Measurements from ENCODE around the gene RUNX1.

The RUNX1 gene

DNA sequence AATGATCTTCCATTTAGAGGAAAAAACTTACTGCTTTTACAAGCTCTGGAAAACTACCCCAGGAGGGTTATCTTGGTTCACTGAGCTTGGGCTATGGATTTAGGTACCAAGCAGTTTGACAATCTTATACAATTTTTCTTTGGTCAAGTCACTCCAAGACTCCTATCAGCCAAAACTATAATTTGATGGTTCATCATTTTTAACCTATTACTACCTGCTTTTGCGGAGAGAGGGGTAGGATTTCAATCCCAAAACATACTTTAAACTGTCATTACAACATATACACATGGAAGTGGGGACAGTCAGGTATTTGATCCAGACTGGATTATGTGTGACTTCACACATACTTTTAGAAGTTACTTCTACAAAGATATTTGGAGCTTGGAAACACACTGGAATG lies 71.8 kb downstream of the RUNX1 start:
- no peak for TF ChIP-seq GATA2 (IDR thresholded peaks at IDR 0.05; ENCODE audit: low read depth, low read length)
- no peak for TF ChIP-seq GATA3 (IDR thresholded peaks at IDR 0.05; ENCODE audit: low read depth, low read length)

GRCh38 chr21:34974162-34974981 lies 74.7 kb downstream of the RUNX1 start:
- no peak for TF ChIP-seq GATA2 (IDR thresholded peaks at IDR 0.05; ENCODE audit: low read depth, low read length)
- no peak for TF ChIP-seq GATA3 (IDR thresholded peaks at IDR 0.05; ENCODE audit: low read depth, low read length)

GRCh38 chr21:34973685-34974084 lies 75.4 kb downstream of the RUNX1 start:
- TF ChIP-seq GATA3 (IDR thresholded peaks at IDR 0.05; ENCODE audit: low read depth, low read length) (no peak), GATA2 (IDR thresholded peaks at IDR 0.05; ENCODE audit: low read depth, low read length) (no peak)

- no peak for TF ChIP-seq GATA2 (IDR thresholded peaks at IDR 0.05; ENCODE audit: low read depth, low read length)
- TF ChIP-seq GATA3 (IDR thresholded peaks at IDR 0.05; ENCODE audit: low read depth, low read length), result no peak
Measured at GRCh38 chr21:34971656-34972055, 77.4 kb downstream of the RUNX1 start.

- TF ChIP-seq GATA3 (IDR thresholded peaks at IDR 0.05; ENCODE audit: low read depth, low read length), result no peak
- no peak for TF ChIP-seq GATA2 (IDR thresholded peaks at IDR 0.05; ENCODE audit: low read depth, low read length)
Measured at GRCh38 chr21:34970566-34970965, 78.5 kb downstream of the RUNX1 start.

DNA sequence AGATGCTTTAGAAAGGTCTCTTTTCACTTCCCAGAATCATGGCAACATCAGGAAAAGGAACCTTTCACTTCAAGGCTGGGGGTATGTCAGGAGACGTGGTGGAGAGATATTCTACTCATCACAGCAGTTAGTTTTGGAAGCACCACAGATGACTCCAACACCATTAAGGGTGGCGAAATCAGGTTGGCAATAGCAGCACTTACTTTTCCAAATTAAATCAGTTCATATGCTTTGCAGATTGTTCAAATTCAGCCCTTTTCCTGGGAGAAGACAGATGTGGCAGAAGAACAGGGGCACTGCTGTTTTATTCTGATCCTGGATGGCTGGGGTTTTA lies 79.0 kb downstream of the RUNX1 start:
- TF ChIP-seq GATA2 (IDR thresholded peaks at IDR 0.05; ENCODE audit: low read depth, low read length), result no peak
- TF ChIP-seq GATA3 (IDR thresholded peaks at IDR 0.05; ENCODE audit: low read depth, low read length), result no peak

DNA sequence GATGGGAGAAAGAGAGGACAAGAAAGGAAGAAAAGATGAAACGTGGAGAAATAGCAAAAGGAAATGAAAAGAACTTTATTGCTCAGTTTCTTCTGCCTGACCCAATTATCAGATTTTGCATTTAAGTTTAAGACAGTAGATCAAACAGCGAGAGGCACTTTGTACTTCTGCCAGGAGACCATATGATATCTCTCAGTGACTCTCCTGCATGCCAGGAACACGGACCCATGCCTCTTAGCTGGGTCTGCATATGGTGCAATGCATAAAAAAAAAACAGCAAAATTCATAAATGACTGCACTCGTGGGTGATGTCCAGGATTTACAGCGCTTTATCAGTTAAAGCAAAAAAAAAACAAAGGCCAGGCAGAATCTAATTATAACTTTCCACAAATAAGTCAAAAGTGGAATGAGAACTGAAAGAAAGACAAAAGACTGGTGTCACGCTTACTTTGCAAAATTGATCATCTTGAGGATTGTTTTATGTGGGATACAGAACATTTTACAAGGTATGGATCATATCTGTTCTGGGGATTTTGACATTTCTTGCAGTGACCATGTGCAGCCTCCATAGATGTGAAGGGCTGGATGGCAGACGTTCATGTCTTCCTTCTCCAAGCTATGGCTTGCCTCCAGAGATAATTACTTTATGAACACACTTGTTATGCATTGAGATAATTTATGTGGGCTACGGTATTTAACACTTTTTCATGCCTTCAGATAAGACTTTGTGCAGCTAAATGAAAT lies 79.5 kb downstream of the RUNX1 start:
- TF ChIP-seq GATA3 (IDR thresholded peaks at IDR 0.05; ENCODE audit: low read depth, low read length), result no peak
- TF ChIP-seq GATA2 (IDR thresholded peaks at IDR 0.05; ENCODE audit: low read depth, low read length), result no peak

- no peak for TF ChIP-seq GATA2 (IDR thresholded peaks at IDR 0.05; ENCODE audit: low read depth, low read length)
- TF ChIP-seq GATA3 (IDR thresholded peaks at IDR 0.05; ENCODE audit: low read depth, low read length), result no peak
Measured at GRCh38 chr21:34968414-34969333, 80.4 kb downstream of the RUNX1 start.

GRCh38 chr21:34967509-34968289 lies 81.4 kb downstream of the RUNX1 start:
- TF ChIP-seq GATA2 (IDR thresholded peaks at IDR 0.05; ENCODE audit: low read depth, low read length) (no peak), GATA3 (IDR thresholded peaks at IDR 0.05; ENCODE audit: low read depth, low read length) (no peak)

DNA sequence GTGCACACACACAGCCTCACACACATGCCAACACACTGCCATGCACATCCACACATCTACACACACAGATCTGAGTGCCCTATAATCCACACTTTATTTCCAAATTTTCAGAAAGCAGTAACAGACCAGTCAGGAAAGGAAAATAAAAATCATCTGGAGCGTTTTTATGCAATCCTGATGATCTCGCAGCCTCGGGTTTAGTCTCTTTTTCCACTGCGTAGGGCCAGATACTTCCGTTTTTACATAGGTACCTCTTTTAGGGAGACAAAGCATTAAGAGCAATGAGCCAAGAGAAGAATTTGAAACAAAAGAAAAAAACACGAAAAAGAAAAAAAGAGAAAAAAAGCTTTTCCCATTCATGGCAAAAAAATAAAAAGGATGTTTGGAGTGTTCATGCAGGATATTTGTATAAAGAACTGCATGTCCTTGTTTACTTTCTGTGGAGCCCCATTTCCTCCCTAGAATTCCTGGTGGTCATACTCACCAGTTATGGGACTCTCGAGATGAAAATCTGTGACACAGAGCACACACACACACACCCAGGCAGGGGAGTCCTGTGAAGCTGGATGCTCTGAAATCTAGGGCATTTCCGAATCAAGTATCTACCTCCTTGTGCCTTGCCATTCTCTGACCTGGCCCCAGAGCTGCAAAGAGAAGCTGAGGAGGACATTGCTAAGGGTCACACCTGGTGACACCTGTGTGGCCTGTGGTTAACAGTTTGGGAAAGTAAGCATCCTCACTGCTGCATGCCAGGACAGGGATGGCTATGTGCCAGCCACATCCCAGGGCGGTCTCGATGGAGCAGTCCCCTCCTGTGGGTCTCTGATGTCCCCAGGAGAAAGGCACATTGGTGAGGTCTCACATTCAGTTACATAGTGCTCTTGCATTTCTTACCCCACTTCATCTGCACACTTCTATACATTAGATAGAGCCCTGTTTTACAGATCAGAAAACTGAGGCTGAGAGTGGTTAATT lies 83.6 kb downstream of the RUNX1 start:
- TF ChIP-seq GATA3 (IDR thresholded peaks at IDR 0.05; ENCODE audit: low read depth, low read length) (no peak), GATA2 (IDR thresholded peaks at IDR 0.05; ENCODE audit: low read depth, low read length) (no peak)

DNA sequence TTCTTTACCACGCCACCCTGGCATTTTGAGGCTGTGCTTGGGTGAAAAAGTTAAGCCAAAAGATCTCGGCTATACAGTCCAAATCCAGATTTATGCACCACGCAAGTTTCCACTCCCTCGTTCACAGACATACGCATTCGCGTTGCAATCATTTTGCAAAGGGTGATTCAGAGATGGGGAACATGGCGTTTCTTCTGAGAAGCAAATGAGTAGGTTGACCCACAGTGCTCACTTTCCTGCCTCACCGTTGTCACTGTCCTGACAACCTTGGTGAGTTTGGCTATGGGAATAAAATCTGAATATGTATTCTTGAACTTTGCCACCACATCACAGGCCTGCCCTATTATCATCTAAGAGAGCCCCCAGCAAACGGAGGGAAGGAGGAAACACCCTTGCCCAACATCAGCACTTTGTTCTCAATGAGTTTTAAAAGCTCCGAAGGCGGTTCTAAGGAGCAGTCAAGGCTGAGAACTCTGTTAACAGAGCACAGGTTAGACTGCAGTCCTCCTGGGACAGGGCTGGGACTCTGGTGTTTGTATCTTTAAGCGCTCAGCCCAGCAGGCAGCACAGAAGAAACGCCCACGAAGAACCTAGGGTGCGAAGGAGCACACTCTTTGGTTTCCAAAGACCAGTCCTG lies 86.4 kb downstream of the RUNX1 start:
- TF ChIP-seq GATA2 (IDR thresholded peaks at IDR 0.05; ENCODE audit: low read depth, low read length) (no peak), GATA3 (IDR thresholded peaks at IDR 0.05; ENCODE audit: low read depth, low read length) (no peak)

DNA sequence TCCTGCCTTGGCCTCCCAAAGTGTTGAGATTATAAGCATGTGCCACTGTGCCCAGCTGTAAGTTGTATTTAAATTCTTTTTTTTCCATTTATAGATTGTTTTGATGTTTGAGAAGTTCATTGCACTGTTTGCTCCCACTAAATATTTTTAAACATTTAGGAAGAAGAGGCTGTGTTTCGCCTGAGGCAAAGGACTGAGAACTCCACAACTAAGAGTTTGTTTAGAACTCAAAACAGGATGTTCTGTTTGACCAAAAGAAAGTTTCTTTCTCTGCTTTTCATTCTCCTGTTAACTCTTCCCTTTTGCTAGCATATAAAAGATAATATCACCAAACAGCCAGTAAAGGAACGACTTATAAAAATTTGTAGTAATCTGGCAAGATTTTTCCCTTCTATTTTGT lies 87.0 kb downstream of the RUNX1 start:
- TF ChIP-seq GATA3 (IDR thresholded peaks at IDR 0.05; ENCODE audit: low read depth, low read length) (no peak), GATA2 (IDR thresholded peaks at IDR 0.05; ENCODE audit: low read depth, low read length) (no peak)
